ENCODE data around the gene TIMM23B.
"Not testable (repeated sequence)": the region's sequence is repeated elsewhere in the genome, so short reads cannot be mapped to it uniquely, and the experiment has no call there.

Gene TIMM23B

DNA sequence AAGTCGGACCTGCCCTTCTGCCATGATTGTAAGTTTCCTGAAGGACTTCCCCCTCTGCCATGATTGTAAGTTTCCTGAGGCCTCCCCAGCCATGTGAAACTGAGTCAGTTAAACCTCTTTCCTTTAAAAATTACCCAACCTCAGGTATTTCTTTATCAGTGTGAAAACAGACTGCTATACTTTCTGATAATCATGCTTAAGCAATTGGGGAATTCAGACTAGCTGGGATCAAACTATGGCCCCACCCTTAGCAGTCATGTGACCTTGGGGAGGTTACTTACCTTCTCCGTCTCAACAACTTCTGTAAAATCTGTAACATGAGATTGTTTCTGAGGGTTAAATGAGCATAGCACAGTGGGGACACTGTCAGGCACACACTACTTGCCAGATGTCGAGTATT, 45.4 kb downstream of the TIMM23B start:
- DNase-seq = not testable (repeated sequence)

DNA sequence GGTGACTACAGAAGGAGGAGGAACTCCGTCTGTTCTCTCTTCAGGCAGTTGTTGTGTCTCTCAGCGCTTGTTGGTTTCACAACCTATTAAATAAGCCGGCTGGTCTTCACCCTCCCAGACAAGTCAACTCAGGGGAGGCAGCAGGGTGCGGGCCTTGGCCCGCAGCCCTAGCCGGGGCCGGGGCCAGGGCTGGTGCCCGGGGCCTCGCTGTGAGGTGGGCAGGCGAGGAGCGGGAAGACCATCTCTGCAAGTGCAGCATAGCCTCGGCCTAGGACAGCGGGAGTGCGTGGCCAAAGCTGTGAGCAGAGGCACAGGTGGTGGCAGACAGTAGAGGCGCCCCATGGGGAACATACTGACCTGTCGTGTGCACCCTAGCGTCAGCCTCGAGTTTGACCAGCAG, 46.5 kb downstream of the TIMM23B start, which contains the start of gene AGAP6:
AGAP6 (plus strand) TSS at position 31 of the 400 bp plus-strand sequence; CDS start at position 341, 310 bp downstream.
- not testable (repeated sequence) for DNase-seq

DNA sequence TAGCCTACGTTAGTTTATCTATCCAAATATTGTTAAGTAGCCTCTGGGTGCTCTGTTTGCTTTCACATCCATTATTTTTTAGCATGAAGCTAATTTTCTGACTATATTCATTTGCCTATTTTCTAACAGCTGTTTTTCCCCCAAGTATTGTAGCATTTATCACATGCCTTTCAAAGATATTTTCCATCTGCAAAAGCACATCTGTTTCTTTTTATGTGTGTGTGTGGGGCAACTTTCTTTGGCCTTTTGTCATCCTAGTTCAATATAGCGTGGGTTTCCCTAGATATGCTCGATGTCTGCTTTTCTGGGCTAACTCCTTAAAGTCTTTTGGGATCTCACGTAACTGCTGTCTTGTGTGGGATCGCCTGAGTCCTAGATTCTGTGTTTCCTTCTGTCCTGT, 53.5 kb downstream of the TIMM23B start:
- not testable (repeated sequence) for DNase-seq

DNA sequence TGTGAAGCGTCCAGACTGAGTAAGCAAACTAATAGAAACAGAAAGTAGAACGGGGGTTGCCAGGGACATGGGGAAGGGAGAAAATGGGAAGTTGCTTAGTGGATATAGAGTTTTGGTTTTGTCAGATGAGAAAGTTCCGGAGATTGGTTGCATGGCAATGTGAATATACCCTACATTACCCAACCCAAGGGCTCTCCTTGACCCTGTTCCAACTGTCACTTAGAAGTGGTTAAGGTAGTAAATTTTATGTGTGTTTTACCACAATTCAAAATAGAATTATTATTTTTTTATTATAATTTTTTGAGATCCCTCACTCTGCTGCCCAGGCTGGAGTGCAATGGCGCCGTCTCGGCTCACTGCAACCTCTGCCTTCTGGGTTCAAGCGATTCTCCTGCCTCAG, 72.2 kb downstream of the TIMM23B start:
- DNase-seq = not testable (repeated sequence)

DNA sequence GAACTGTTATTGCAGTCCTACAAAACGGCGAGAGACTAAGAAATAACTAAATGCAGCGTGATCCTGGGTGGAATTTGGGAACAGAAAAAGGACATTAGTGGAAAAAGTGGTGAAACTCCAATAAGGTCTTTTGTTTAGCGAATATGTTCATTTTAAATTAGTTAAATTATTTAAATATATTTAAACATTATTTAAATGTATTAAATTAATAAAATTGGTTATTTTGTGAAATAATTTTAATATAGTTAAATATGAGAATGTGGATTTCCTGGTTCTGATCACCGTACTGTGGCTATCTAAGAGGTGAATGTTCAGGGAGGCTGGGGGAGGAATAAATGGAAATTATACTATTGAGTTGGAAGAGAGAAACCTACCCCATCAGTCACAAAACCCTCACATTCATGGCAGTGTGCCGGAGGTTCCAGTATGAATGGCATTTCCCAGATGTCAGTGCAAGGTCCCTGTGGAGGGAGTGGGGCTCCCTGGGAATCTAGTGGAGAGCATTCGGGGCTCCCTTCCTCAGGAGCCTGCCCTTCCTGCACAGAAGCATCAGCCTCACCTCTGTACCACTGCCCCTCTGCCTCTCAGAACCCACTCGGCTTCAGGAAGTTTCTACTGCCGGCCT, 73.9 kb downstream of the TIMM23B start:
- DNase-seq = not testable (repeated sequence)

DNA sequence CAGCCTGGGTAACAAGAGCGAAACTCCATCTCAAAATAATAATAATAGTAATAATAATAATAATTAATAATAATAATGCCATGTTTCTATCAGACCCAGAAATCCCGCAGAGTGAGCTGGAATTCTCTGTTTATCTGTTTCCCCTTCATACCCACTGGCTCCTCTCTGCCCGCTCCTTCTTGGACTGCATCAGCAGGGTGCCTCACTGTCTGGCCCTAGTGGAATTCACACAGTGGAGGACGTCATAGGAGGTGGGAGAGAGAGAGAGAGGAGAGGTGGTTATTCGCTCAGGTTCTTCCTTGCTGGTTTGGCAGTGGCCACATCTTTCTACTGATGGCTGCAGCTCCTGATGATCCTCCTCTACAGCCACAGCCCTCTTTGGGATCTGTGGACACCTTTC, 75.1 kb downstream of the TIMM23B start:
- not testable (repeated sequence) for DNase-seq

DNA sequence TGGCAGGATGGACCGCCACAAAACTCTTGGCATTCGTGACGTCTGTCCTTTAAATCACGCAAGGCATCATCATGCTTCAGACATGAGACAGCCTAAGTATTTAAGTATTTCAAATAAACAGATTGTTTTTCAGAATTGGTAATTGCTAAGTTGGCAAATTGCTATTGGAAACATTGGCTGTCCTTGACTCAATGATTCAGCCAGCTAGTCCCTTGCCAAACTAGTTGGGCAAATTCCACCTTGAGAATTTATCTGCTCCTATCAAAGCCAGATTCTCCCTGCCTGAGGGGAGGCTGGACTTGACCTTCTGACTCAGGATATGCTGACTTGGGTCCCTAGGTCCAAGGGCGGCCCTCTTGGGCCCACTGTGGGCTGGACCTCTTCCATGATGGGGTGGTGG, 75.8 kb downstream of the TIMM23B start:
- not testable (repeated sequence) for DNase-seq

DNA sequence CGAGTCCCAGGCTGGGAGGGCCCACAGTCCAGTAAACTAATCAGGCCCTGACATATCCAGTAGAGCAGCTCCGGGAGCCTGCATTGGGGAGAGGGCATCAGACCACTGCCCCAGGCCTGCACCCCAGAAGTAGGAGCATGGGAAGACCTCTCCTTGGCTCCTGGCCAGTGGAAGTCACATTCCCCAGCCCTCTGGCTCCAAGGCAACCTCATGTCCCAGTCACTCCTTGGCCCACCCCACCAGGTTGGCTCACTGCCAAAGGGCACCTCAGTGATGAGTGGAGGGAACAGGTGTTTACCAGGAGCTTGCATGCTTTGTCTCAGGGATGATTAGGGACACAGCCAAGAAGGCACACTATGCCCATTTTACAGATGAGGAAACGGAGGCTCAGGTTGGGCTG, 77.4 kb downstream of the TIMM23B start:
- not testable (repeated sequence) for DNase-seq

DNA sequence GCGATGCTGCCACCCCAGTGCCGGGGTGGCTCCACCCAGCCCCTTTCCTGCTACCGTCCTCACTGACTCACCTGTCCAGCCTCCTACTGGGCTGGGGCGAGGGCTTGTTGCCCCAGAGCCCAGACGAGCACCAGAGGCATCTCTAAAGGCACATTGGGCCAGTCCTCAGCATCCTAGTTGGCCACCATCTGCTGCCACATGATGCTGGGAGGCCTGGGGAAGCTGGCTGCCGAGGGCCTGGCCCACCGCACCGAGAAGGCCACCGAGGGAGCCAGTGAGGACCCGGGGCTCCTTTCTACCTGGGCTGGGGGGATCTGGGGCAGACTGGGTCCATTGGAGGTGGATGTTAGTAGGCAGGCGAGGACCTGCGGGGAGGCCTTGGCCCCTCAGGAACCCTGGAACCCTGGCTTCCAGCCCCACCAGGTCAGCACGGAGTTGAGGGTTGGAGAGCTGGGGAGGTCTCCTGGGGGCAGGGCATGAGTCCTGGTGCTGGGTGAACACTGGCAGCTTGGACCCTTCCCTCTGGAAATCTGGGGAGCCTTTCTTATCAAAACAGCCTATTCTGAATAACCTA, 78.7 kb downstream of the TIMM23B start:
- not testable (repeated sequence) for DNase-seq

DNA sequence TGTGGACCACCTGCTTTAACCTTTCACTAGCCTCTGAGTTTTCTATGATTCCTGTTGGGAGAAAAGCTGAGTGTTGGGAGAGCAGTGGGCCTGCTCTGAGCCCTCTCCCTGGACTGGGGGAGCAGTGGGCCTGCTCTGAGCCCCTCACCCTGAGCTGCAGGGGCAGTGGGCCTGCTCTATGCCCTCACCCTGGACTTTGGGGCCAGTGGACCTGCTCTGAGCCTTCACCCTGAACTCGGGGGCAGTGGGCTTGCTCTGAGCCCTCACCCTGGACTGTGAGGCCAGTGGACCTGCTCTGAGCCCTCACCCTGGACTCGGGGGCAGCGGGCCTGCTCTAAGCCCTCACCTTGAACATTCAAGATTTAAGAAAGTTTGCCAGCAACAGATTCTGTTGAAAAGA, 79.8 kb downstream of the TIMM23B start:
- DNase-seq = no peak

Measured in kidney glomerular epithelial cell (primary cell).